Breast epithelium (tissue), 4 donors: ENCODE results near the gene PCP4. TPM values are rescaled to one million over a fixed set of nuclear protein-coding genes. Genes with fewer than 3 reads are reported as not detected.

Experiments used
- DNase-seq, 2 donors: peaks; one replicate each; pipeline ENCODE4 v3.0.0-alpha.2; 2019; ENCODE audit warnings: low spot score in 2 of 2
- H3K27ac ChIP-seq, 2 donors: fragments of 200-600 bp; sonication (generic) in 1 of 2; one replicate each; pipeline ENCODE4 v1.5.1; 2016 to 2019; ENCODE audit warnings: mild to moderate bottlenecking in 1 of 2
- H3K27me3 ChIP-seq, 2 donors: fragments of 200-600 bp; sonication (generic) in 1 of 2; one replicate each; pipeline versions ENCODE4 v1.5.1 to v1.6.0; 2017 to 2019; ENCODE audit warnings: control low read depth in 1 of 2, mild to moderate bottlenecking in 1 of 2
- H3K36me3 ChIP-seq: fragments of 200-600 bp; one replicate; pipeline ENCODE4 v1.5.1; 2019
- H3K4me1 ChIP-seq, 2 donors: fragments of 200-600 bp; sonication (generic); one replicate each; pipeline ENCODE4 v1.5.1; 2016 to 2019; ENCODE audit warnings: control low read depth in 1 of 2
- H3K4me3 ChIP-seq, 3 donors: fragments of 200-600 bp; sonication (generic); 1 replicate in 2 of 3; 2 replicates in 1 of 3; pipeline ENCODE4 v1.5.1; 2016 to 2019; ENCODE audit warnings: mild to moderate bottlenecking in 3 of 3, moderate library complexity in 2 of 3
- H3K9me3 ChIP-seq, 2 donors: fragments of 200-600 bp; sonication (generic) in 1 of 2; one replicate each; pipeline ENCODE4 v1.5.1; 2016 to 2019; ENCODE audit warnings: control low read depth in 1 of 2
- POLR2A ChIP-seq: fragments of 450-650 bp; IDR thresholded peaks from one replicate; pipeline ENCODE4 v1.6.1; 2016; ENCODE audit warnings: antibody characterized with exemption, mild to moderate bottlenecking, moderate library complexity
- POLR2AphosphoS5 ChIP-seq, 3 donors: sonication (generic); formaldehyde crosslinking; IDR thresholded peaks; one replicate each; pipeline ENCODE4 v1.6.1; 2017; ENCODE audit warnings: antibody characterized with exemption in 3 of 3
- intact Hi-C: fragments of 100-400 bp; cut with DNase I; formaldehyde crosslinking; loops from one replicate; pipeline ENCODE4 v1.15.1; 2023; ENCODE audit warnings: low total_unique reads
- total RNA-seq, 3 donors: library from RNA; depleted of rRNA; stranded (reverse); fragments of >200 nt; gene quantifications; one replicate each; pipeline ENCODE4 v1.1.0, GENCODE V29; 2016
- TF ChIP-seq, protein P1 (sequence below), 3 donors: fragments of 450-650 bp; IDR thresholded peaks; one replicate each; pipeline ENCODE4 v1.5.1; 2016 to 2017; ENCODE audit warnings: antibody characterized with exemption in 3 of 3, mild to moderate bottlenecking in 3 of 3, moderate library complexity in 3 of 3

PCP4 gene
- total RNA-seq, 3 donors from 2014 or later, result 2.3 TPM; not detected in 1

GRCh38 chr21:39847877-39848276 lies 19.4 kb upstream of the PCP4 start:
- H3K4me3 ChIP-seq, result no peak overlapping the region
- H3K27me3 ChIP-seq, result no peaks in the 10 kb centered on the region
- no peaks in the 10 kb centered on the region for H3K36me3 ChIP-seq
- H3K4me1 ChIP-seq, result no peaks in the 10 kb centered on the region
- DNase-seq, result no peak
- H3K27ac ChIP-seq, result no peak overlapping the region
- intact Hi-C loops, result no loop called here
- H3K9me3 ChIP-seq, result no peaks in the 10 kb centered on the region
- TF ChIP-seq, protein P1, sequence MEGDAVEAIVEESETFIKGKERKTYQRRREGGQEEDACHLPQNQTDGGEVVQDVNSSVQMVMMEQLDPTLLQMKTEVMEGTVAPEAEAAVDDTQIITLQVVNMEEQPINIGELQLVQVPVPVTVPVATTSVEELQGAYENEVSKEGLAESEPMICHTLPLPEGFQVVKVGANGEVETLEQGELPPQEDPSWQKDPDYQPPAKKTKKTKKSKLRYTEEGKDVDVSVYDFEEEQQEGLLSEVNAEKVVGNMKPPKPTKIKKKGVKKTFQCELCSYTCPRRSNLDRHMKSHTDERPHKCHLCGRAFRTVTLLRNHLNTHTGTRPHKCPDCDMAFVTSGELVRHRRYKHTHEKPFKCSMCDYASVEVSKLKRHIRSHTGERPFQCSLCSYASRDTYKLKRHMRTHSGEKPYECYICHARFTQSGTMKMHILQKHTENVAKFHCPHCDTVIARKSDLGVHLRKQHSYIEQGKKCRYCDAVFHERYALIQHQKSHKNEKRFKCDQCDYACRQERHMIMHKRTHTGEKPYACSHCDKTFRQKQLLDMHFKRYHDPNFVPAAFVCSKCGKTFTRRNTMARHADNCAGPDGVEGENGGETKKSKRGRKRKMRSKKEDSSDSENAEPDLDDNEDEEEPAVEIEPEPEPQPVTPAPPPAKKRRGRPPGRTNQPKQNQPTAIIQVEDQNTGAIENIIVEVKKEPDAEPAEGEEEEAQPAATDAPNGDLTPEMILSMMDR (IDR thresholded peaks at IDR 0.05), result no peak
- TF ChIP-seq POLR2AphosphoS5 (IDR thresholded peaks at IDR 0.05) (no peak), POLR2A (no peak)

GRCh38 chr21:39849014-39849655 lies 18.1 kb upstream of the PCP4 start:
- no peak overlapping the region for H3K27ac ChIP-seq
- no peak overlapping the region for H3K4me3 ChIP-seq
- H3K4me1 ChIP-seq, result no peaks in the 10 kb centered on the region
- DNase-seq, result no peak
- H3K9me3 ChIP-seq, result no peaks in the 10 kb centered on the region
- TF ChIP-seq POLR2A (no peak), POLR2AphosphoS5 (IDR thresholded peaks at IDR 0.05) (no peak)
- TF ChIP-seq, protein P1 (IDR thresholded peaks at IDR 0.05), result no peak
- H3K36me3 ChIP-seq, result no peaks in the 10 kb centered on the region
- intact Hi-C loops, result no loop called here
- H3K27me3 ChIP-seq, result no peaks in the 10 kb centered on the region

DNA sequence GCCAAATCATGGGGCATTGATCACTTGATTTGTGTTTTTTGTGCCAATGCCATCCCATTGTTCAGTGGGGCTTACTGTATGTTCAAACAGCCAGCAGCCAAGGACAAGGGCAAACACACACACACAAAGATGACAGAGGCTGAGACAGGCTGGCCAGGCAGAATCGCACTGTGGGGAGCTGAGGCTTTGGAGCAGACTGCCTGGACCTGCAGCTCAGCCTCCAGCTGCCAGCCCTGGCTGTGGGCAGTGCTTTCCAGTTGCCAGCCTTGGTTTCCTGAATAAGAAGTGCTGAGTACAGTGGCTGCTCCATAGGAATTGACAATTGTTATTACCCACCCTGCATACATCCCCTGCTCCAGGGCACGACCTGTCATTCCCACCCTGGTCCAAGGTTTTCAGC lies 16.9 kb upstream of the PCP4 start:
- TF ChIP-seq POLR2A (no peak), POLR2AphosphoS5 (IDR thresholded peaks at IDR 0.05) (no peak)
- TF ChIP-seq, protein P1 (IDR thresholded peaks at IDR 0.05), result no peak
- Histone ChIP-seq H3K9me3 (no peaks in the 10 kb centered on the region), H3K27ac (no peak overlapping the region), H3K4me3 (no peak overlapping the region), H3K4me1 (no peaks in the 10 kb centered on the region), H3K36me3 (no peaks in the 10 kb centered on the region), H3K27me3 (no peaks in the 10 kb centered on the region)
- no peak for DNase-seq
- intact Hi-C loops, result no loop called here

DNA sequence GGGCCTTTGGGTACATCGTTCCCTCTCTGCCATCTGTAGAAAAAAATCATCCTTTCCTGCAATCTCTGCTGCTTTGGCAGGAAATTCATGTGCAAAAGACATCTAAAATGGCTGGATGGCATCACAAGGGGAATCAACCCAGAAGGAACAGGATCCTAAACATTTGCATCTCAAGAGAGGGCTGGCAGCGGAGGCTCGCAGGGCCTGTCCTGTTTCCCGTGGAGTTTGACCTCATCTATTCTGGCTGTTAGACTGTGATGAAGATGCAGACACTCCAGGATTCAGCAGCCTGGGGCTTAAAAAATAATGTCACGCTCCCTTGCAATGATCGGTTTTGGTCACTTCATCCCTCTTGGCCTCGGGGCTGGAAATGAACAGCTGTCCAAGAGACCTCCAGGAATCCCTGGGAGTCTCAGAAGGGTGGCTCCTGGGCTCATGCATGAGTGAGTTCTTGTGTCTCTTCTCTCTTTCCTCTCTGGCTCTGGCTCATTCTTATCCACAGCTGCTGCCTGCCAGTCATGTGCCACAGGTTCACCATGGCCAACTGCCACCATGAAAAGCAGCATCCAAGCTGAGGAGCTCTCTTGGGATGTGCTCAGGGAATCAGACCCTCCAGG lies 16.1 kb upstream of the PCP4 start:
- Histone ChIP-seq H3K36me3 (no peaks in the 10 kb centered on the region), H3K4me1 (no peaks in the 10 kb centered on the region), H3K9me3 (no peaks in the 10 kb centered on the region), H3K27ac (no peak overlapping the region), H3K4me3 (no peak overlapping the region), H3K27me3 (no peaks in the 10 kb centered on the region)
- TF ChIP-seq POLR2AphosphoS5 (IDR thresholded peaks at IDR 0.05), result no peak
- TF ChIP-seq POLR2A, result no peak
- TF ChIP-seq, protein P1 (IDR thresholded peaks at IDR 0.05), result no peak
- DNase-seq, result no peak
- intact Hi-C loops, result no loop called here

DNA sequence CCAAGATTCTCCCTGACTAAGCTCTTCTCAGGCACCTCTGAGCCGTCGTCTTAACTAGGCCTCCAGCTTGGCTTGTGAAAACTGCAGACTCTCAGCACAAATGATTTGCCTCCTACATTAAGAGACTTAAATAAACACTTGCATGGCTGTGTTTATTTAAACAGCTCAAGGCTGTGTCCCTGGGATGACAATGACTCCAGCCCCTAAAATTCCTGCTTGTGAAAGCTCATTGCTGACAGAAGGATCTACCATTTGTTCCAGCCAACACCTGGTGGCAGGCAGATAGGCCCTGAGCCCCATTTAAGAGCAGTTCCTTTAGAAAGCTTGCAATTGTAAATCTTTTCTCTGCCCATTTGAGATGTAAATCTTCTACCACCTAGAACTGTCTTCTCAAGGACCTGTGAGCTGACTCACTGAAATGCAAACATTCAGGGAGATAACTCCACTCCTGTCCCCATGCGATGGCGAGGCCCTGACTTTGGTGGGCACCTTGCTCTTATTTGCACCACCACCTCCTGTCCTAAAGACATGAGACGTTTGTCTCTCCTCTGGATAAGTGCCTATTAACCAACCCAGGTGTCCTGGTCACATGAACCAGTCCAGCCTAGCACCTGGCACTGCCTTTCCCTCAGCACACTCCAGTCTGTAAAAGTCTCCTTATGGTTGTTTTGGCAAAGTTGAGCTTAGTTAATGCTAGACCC lies 15.1 kb upstream of the PCP4 start:
- H3K9me3 ChIP-seq, result no peaks in the 10 kb centered on the region
- intact Hi-C loops, result no loop called here
- no peaks in the 10 kb centered on the region for H3K4me1 ChIP-seq
- H3K36me3 ChIP-seq, result no peaks in the 10 kb centered on the region
- no peak overlapping the region for H3K27ac ChIP-seq
- H3K4me3 ChIP-seq, result no peak overlapping the region
- no peak for DNase-seq
- H3K27me3 ChIP-seq, result no peaks in the 10 kb centered on the region
- TF ChIP-seq POLR2A (no peak), POLR2AphosphoS5 (IDR thresholded peaks at IDR 0.05) (no peak)
- TF ChIP-seq, protein P1 (IDR thresholded peaks at IDR 0.05), result no peak
